MCF 10A (cell line): ENCODE measurements around the gene COMMD1. TPM values are rescaled to one million over a fixed set of nuclear protein-coding genes. Genes with fewer than 3 reads are reported as not detected.

Source experiments
- BruUV-seq: library from RNA; stranded (reverse); fragments of 400-500 nt; replicated peaks from 2 replicates; lab custom pipeline; 2021; lab: Mats Ljungman, UMichigan
- CTCF ChIA-PET: fragments of 300-600 bp; sonication (Branson Sonifier 250); formaldehyde crosslinking; extraction: SDS; loops from one replicate; lab custom pipeline; 2021; ENCODE audit warnings: antibody characterized with exemption, inconsistent platforms; lab: Yijun Ruan, JAX
- POLR2A ChIA-PET: fragments of 300-600, 350-650 bp; sonication (Branson Sonifier 250); formaldehyde crosslinking; extraction: SDS; loops from one replicate; lab custom pipeline; 2020; ENCODE audit warnings: antibody characterized with exemption, inconsistent platforms; lab: Yijun Ruan, JAX
- DNase-seq: peaks from one replicate; pipeline ENCODE4 v3.0.0-alpha.2; 2018; ENCODE audit not compliant: unreplicated experiment
- H3K27ac Mint-ChIP-seq: one replicate; pipeline ENCODE4 v1.8.0; 2022; ENCODE audit warnings: mild to moderate bottlenecking, low read depth, mixed read lengths; ENCODE audit not compliant: unreplicated experiment
- H3K27me3 Mint-ChIP-seq: one replicate; pipeline ENCODE4 v1.8.0; 2022; ENCODE audit warnings: mixed read lengths; ENCODE audit not compliant: insufficient read depth, unreplicated experiment
- H3K36me3 Mint-ChIP-seq: one replicate; pipeline ENCODE4 v1.8.0; 2022; ENCODE audit warnings: mild to moderate bottlenecking, moderate library complexity, mixed read lengths; ENCODE audit not compliant: insufficient read depth, unreplicated experiment
- H3K4me1 Mint-ChIP-seq: one replicate; pipeline ENCODE4 v1.8.0; 2022; ENCODE audit warnings: mixed read lengths; ENCODE audit not compliant: insufficient read depth, unreplicated experiment
- H3K4me3 Mint-ChIP-seq: one replicate; pipeline ENCODE4 v1.8.0; 2022; ENCODE audit warnings: mild to moderate bottlenecking, moderate library complexity, mixed read lengths; ENCODE audit not compliant: unreplicated experiment
- H3K9me3 Mint-ChIP-seq: one replicate; pipeline ENCODE4 v1.8.0; 2022; ENCODE audit warnings: mixed read lengths; ENCODE audit not compliant: unreplicated experiment
- intact Hi-C: fragments of 100-400 bp; cut with micrococcal nuclease; formaldehyde crosslinking; loops from 2 replicates; pipeline ENCODE4 v1.14.1; 2022
- total RNA-seq: library from RNA; stranded (reverse); gene quantifications from 2 replicates; pipeline ENCODE4 v1.2.3, GENCODE V29; 2022
- TF ChIP-seq, protein P1 (sequence below): fragments of 200-600 bp; IDR thresholded peaks from one replicate; pipeline ENCODE4 v1.8.0; 2022; ENCODE audit warnings: antibody characterized with exemption, mild to moderate bottlenecking; ENCODE audit not compliant: unreplicated experiment

COMMD1 gene
- total RNA-seq, 1 experiment from 2014 or later = 33.8 TPM

GRCh38 chr2:61882850-61883249 lies 22.6 kb upstream of the COMMD1 start:
- no peak overlapping the region for H3K27ac Mint-ChIP-seq
- H3K27me3 Mint-ChIP-seq = no peaks in the 10 kb centered on the region
- TF ChIP-seq, protein P1, sequence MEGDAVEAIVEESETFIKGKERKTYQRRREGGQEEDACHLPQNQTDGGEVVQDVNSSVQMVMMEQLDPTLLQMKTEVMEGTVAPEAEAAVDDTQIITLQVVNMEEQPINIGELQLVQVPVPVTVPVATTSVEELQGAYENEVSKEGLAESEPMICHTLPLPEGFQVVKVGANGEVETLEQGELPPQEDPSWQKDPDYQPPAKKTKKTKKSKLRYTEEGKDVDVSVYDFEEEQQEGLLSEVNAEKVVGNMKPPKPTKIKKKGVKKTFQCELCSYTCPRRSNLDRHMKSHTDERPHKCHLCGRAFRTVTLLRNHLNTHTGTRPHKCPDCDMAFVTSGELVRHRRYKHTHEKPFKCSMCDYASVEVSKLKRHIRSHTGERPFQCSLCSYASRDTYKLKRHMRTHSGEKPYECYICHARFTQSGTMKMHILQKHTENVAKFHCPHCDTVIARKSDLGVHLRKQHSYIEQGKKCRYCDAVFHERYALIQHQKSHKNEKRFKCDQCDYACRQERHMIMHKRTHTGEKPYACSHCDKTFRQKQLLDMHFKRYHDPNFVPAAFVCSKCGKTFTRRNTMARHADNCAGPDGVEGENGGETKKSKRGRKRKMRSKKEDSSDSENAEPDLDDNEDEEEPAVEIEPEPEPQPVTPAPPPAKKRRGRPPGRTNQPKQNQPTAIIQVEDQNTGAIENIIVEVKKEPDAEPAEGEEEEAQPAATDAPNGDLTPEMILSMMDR = no peak
- H3K9me3 Mint-ChIP-seq = no peaks in the 10 kb centered on the region
- peaks cover 96% of the 10 kb centered on the region for H3K36me3 Mint-ChIP-seq
- H3K4me3 Mint-ChIP-seq = no peak overlapping the region
- POLR2A ChIA-PET = no interaction called here
- BruUV-seq = no TSS peak
- intact Hi-C loops = no loop called here
- DNase-seq = no peak
- H3K4me1 Mint-ChIP-seq = peaks cover 15% of the 10 kb centered on the region
- CTCF ChIA-PET = interaction anchor here (0.6 kb wide), 1 partner anchor 1084 kb away, joined by 3 read pairs; no protein-coding TSS in a partner anchor

DNA sequence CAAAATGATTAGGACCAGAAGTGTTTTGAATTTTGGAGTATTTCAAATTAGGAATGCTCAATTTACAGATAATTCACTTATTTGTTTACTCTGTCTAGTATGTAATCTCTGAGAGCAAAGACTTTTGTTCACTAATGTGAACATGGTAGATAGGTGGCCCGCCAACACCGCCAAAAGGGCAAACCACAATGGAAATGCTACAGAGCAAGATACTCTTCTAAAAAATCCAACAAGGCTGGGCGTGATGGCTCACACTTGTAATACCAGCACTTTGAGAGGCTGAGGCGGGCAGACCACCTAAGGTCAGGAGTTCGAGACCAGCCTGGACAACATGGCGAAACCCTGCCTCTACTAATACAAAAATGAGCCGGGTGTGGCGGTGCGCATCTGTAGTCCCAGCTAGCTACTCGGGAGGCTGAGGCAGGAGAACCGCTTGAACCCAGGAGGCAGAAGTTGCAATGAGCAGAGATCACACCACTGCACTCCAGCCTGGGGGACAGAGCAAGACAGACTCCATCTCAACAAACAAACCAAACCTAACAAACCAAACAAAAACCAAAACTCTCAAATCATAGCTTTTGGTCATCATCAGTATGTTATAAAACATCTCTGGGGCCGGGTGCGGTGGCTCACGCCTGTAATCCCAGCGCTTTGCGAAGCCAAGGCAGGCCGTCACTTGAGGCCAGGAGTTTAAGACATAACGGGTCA lies 19.4 kb upstream of the COMMD1 start:
- BruUV-seq = no TSS peak
- intact Hi-C loops = no loop called here
- ChIA-PET CTCF (interaction anchor here (0.7 to 1.2 kb wide), 3 partner anchors 13 to 525 kb away, joined by 3 to 4 read pairs (median 3); partner anchors contain the start of gene COMMD1), POLR2A (interaction anchor here (0.7 to 2.0 kb wide), 4 partner anchors 15 to 348 kb away, joined by 3 to 7 read pairs (median 4); partner anchors contain the start of gene XPO1)
- DNase-seq = no peak
- Mint-ChIP-seq H3K27me3 (no peaks in the 10 kb centered on the region), H3K27ac (no peak overlapping the region), H3K4me1 (peaks cover 11% of the 10 kb centered on the region), H3K36me3 (peaks cover 64% of the 10 kb centered on the region), H3K4me3 (peak overlapping the region; percentile 91), H3K9me3 (no peaks in the 10 kb centered on the region)
- TF ChIP-seq, protein P1 = no peak

DNA sequence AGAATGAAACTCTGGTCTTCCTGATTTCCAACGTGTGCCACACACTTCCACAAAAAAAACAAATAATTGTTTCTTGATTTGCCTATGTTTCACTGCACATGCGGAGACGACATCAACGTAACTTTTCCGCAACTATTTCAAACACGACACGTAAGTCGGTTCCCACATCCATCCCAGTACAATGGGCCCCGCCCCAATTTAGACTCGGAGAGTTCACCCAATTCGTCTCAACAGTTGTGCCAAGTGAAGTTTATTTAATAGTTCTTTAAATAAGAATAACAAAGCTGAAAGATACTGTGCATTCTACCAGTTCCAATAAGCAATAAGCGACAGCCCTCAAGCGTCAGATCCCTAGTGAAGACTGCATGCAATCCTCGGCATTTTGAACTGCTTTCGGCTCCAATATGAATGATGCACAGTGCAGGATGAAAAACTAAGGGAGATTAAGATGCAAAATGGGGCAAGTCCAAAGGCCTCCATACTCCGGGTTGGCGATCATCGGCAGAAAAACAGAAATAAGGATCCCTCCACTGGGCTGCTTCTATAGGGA lies 17.7 kb upstream of the COMMD1 start:
- peak; percentile 35 for DNase-seq
- TF ChIP-seq, protein P1 = no peak
- Mint-ChIP-seq H3K9me3 (no peaks in the 10 kb centered on the region), H3K27me3 (no peaks in the 10 kb centered on the region), H3K36me3 (peaks cover 47% of the 10 kb centered on the region), H3K27ac (peak overlapping the region; percentile 99), H3K4me1 (peaks cover 11% of the 10 kb centered on the region), H3K4me3 (peak overlapping the region; percentile 91)
- BruUV-seq = TSS peak; percentile 72
- intact Hi-C loops = no loop called here
- ChIA-PET POLR2A (interaction anchor here (0.6 to 2.0 kb wide), 10 partner anchors 14 to 710 kb away, joined by 3 to 16 read pairs (median 4); partner anchors contain the start of genes COMMD1, FAM161A and XPO1), CTCF (interaction anchor here (1.5 kb wide), 1 partner anchor 18 kb away, joined by 3 read pairs; the partner anchor contains the start of gene COMMD1)
